ENCODE measurements around the gene LYPD6.

The LYPD6 gene

GRCh38 chr2:149443150-149443549 is 112.8 kb downstream of the LYPD6 start:
- DNase-seq (ENCODE audit: extremely low spot score, insufficient read length, low read depth) (no peak), FAIRE-seq (no peak)

GRCh38 chr2:149446748-149447147 is 116.4 kb downstream of the LYPD6 start:
- no peak for DNase-seq (ENCODE audit: extremely low spot score, insufficient read length, low read depth)
- no peak for FAIRE-seq

GRCh38 chr2:149448315-149448714 is 117.9 kb downstream of the LYPD6 start:
- FAIRE-seq, result no peak
- DNase-seq (ENCODE audit: extremely low spot score, insufficient read length, low read depth), result no peak

- FAIRE-seq, result no peak
- no peak for DNase-seq (ENCODE audit: extremely low spot score, insufficient read length, low read depth)
Observed at GRCh38 chr2:149449017-149449416, 118.6 kb downstream of the LYPD6 start.

- no peak for FAIRE-seq
Observed at GRCh38 chr2:149451417-149452165, 121.2 kb downstream of the LYPD6 start.

GRCh38 chr2:149456285-149456684 is 125.9 kb downstream of the LYPD6 start:
- DNase-seq (ENCODE audit: extremely low spot score, insufficient read length, low read depth), result no peak
- no peak for FAIRE-seq

More at GRCh38 chr2:149451417-149452165, 121.2 kb downstream of the LYPD6 start:
- DNase-seq (ENCODE audit: extremely low spot score, insufficient read length, low read depth), result no peak

- FAIRE-seq, result no peak
- no peak for DNase-seq (ENCODE audit: extremely low spot score, insufficient read length, low read depth)
Observed at GRCh38 chr2:149458502-149458901, 128.1 kb downstream of the LYPD6 start.

- FAIRE-seq (peak; percentile 61), DNase-seq (ENCODE audit: extremely low spot score, insufficient read length, low read depth) (no peak)
Observed at GRCh38 chr2:149463328-149464002, 133.1 kb downstream of the LYPD6 start.

GRCh38 chr2:149464396-149464795 is 134.0 kb downstream of the LYPD6 start:
- FAIRE-seq (no peak), DNase-seq (ENCODE audit: extremely low spot score, insufficient read length, low read depth) (no peak)

GRCh38 chr2:149465873-149466272 is 135.5 kb downstream of the LYPD6 start:
- FAIRE-seq (no peak), DNase-seq (ENCODE audit: extremely low spot score, insufficient read length, low read depth) (no peak)

GRCh38 chr2:149466635-149467034 is 136.2 kb downstream of the LYPD6 start:
- FAIRE-seq (no peak), DNase-seq (ENCODE audit: extremely low spot score, insufficient read length, low read depth) (no peak)

- FAIRE-seq (no peak), DNase-seq (ENCODE audit: extremely low spot score, insufficient read length, low read depth) (no peak)
Observed at GRCh38 chr2:149467436-149467835, 137.0 kb downstream of the LYPD6 start.

GRCh38 chr2:149468636-149469035 is 138.2 kb downstream of the LYPD6 start:
- no peak for FAIRE-seq

GRCh38 chr2:149470046-149470445 is 139.7 kb downstream of the LYPD6 start:
- no peak for DNase-seq (ENCODE audit: extremely low spot score, insufficient read length, low read depth)
- no peak for FAIRE-seq

More at GRCh38 chr2:149468636-149469035, 138.2 kb downstream of the LYPD6 start:
- no peak for DNase-seq (ENCODE audit: extremely low spot score, insufficient read length, low read depth)

GRCh38 chr2:149472413-149472812 is 142.0 kb downstream of the LYPD6 start:
- FAIRE-seq (no peak), DNase-seq (ENCODE audit: extremely low spot score, insufficient read length, low read depth) (no peak)

- DNase-seq (ENCODE audit: extremely low spot score, insufficient read length, low read depth), result no peak
- no peak for FAIRE-seq
Observed at GRCh38 chr2:149473068-149473467, 142.7 kb downstream of the LYPD6 start.

- no peak for FAIRE-seq
- no peak for DNase-seq (ENCODE audit: extremely low spot score, insufficient read length, low read depth)
Observed at GRCh38 chr2:149473521-149473920, 143.1 kb downstream of the LYPD6 start.

- DNase-seq (ENCODE audit: extremely low spot score, insufficient read length, low read depth), result no peak
- no peak for FAIRE-seq
Observed at GRCh38 chr2:149483004-149483605, 152.7 kb downstream of the LYPD6 start.

- no peak for FAIRE-seq
Observed at GRCh38 chr2:149486664-149487063, 156.3 kb downstream of the LYPD6 start.

GRCh38 chr2:149487189-149487588 is 156.8 kb downstream of the LYPD6 start:
- FAIRE-seq (no peak), DNase-seq (ENCODE audit: extremely low spot score, insufficient read length, low read depth) (no peak)

More at GRCh38 chr2:149486664-149487063, 156.3 kb downstream of the LYPD6 start:
- no peak for DNase-seq (ENCODE audit: extremely low spot score, insufficient read length, low read depth)
